Sigmoid colon (tissue), 4 donors: ENCODE results near the gene UBE3B.

ENCODE experiments used
- CTCF ChIP-seq, 4 experiments: fragments of 450-650 bp in 3 of 4; fragments of 200-600 bp in 1 of 4; IDR thresholded peaks; one replicate each; pipeline ENCODE4 v1.5.1; 2016 to 2019; ENCODE audit warnings: antibody characterized with exemption in 4 of 4, mild to moderate bottlenecking in 3 of 4, moderate library complexity in 2 of 4
- EP300 ChIP-seq, 4 donors: sonication (generic); formaldehyde crosslinking; IDR thresholded peaks; one replicate each; pipeline ENCODE4 v1.6.1; 2017; ENCODE audit warnings: antibody characterized with exemption in 4 of 4
- POLR2A ChIP-seq, 2 donors: fragments of 450-650 bp; IDR thresholded peaks; one replicate each; pipeline ENCODE4 v1.6.1; 2016; ENCODE audit warnings: antibody characterized with exemption in 2 of 2, mild to moderate bottlenecking in 2 of 2, moderate library complexity in 2 of 2

DNA sequence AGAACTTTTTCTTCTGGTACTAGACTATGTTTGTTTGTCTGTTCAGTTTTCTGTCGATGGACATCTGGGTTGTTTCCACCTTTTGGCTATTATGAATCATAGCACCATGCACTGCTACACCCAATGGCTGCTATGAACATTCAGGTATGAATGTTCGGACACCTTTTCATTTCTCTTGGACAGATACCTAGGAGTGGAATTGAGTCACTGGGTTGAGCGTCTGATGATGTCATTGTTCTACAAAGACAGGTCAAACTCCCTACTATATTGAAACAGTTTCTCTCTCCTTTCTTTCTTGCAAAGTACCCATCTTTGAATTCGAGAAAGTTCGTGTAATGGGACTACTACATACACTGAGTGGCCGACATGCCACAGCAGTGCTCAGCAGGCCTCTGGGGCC is 45.0 kb upstream of the UBE3B start:
- TF ChIP-seq CTCF (IDR thresholded peaks at IDR 0.05): no peak
- no peak for TF ChIP-seq POLR2A (IDR thresholded peaks at IDR 0.05)
- TF ChIP-seq EP300 (IDR thresholded peaks at IDR 0.05): no peak
